Measurements from ENCODE around the gene SDF2L1. TPM values are rescaled to one million over a fixed set of nuclear protein-coding genes. Genes with fewer than 3 reads are reported as not detected.

The SDF2L1 gene
- total and polyA plus RNA-seq, 10 of the 15 experiments (the other 5 are each of a cell fraction or from before 2014, with no cell fraction given) = 3.0 to 214 (median 55.5) TPM

- TF ChIP-seq ATF2 (IDR thresholded peaks at IDR 0.05; ENCODE audit: low read length) (no peak), MEF2B (IDR thresholded peaks at IDR 0.05; ENCODE audit: partially characterized antibody, poor library complexity, severe bottlenecking) (no peak)
These were observed 19.8 kb upstream of the SDF2L1 start (continued) for GRCh38 chr22:21622011-21622918.

GRCh38 chr22:21622919-21623647 is 19.0 kb upstream of the SDF2L1 start:
- ChIA-PET CTCF (interaction anchor here (1.0 to 2.4 kb wide), 3 partner anchors 8 to 23 kb away, joined by 3 to 9 read pairs (median 7); no protein-coding TSS in a partner anchor), SMC1A (ENCODE audit: uncharacterized antibody, unreplicated experiment) (interaction anchor here (0.7 kb wide), 1 partner anchor 24 kb away, joined by 3 read pairs; no protein-coding TSS in a partner anchor), POLR2A (no interaction called here), RAD21 (ENCODE audit: unreplicated experiment) (no interaction called here)
- no TSS peak for BruUV-seq (replicated peaks)
- FAIRE-seq (no peak), ATAC-seq (no peak), DNase-seq (ENCODE audit: low read depth, low spot score) (no peak)
- TF ChIP-seq POLR2A (IDR thresholded peaks at IDR 0.05; ENCODE audit: low read depth, low read length) (peak; percentile 9; the same call in 1 of the 2 replicates), ELK1 (IDR thresholded peaks at IDR 0.05; ENCODE audit: low read depth, low read length) (no peak)
- no peaks in the 10 kb centered on the region for H3K27me3 ChIP-seq (replicated peaks in 1 of 2; ENCODE audit: control insufficient read depth in 2 of 2, insufficient read depth in 2 of 2, low read length in 1 of 2)
- H3K9ac ChIP-seq (ENCODE audit: control insufficient read depth, insufficient read depth, low read length) = no peak overlapping the region
- H3K4me2 ChIP-seq (ENCODE audit: control insufficient read depth, insufficient read depth) = no peak overlapping the region
- H3K79me2 ChIP-seq (ENCODE audit: control insufficient read depth, insufficient read depth, low read length) = peaks cover 10% of the 10 kb centered on the region
- no peak overlapping the region for H3K27ac ChIP-seq (ENCODE audit: control insufficient read depth, insufficient read depth)
- peaks cover 9 to 27% of the 10 kb centered on the region in 2 experiments; a peak in 3 of 4 replicates for H3K36me3 ChIP-seq (ENCODE audit: control insufficient read depth in 2 of 2, insufficient read depth in 2 of 2, low read length in 1 of 2)
- intact Hi-C loops (cut with micrococcal nuclease; ENCODE audit: unreplicated experiment) = no loop called here
- in situ Hi-C loops (cut with MboI) = no loop called here
- WGBS (ENCODE audit: insufficient coverage, insufficient replicate concordance, low lambda C conversion rate, missing lambda C conversion rate) = 86% methylated on average over 23 of the region's 23 CpGs
- peaks cover 7% of the 10 kb centered on the region for H4K20me1 ChIP-seq (ENCODE audit: control insufficient read depth, insufficient read depth)
- peaks cover 3% of the 10 kb centered on the region; the same call in 1 of the 2 replicates for H3K4me1 ChIP-seq (ENCODE audit: control insufficient read depth, insufficient read depth, low read length)
- no peak overlapping the region for H3K4me3 ChIP-seq
- no peak overlapping the region for H2AFZ ChIP-seq (ENCODE audit: control insufficient read depth, low read depth, low read length)
- no peaks in the 10 kb centered on the region for H3K9me3 ChIP-seq (replicated peaks; ENCODE audit: control insufficient read depth, insufficient read depth, low read length)

Data from GM12878 (cell line).